Motor neuron (in vitro differentiated cells): ENCODE measurements around the gene RCE1. TPM values are rescaled to one million over a fixed set of nuclear protein-coding genes. Genes with fewer than 3 reads are reported as not detected.

Experiments used
- ATAC-seq, 8 experiments: fragments of 200-7000 bp; cut with Tn5 transposase; replicated peaks in 6 of 8; 2 replicates each; pipeline ENCODE4 v1.8.0; 2021; ENCODE audit warnings: mild to moderate bottlenecking in 8 of 8, moderate library complexity in 8 of 8
- H3K27ac ChIP-seq, 2 donors: fragments of 250-450 bp; sonication (Bioruptor Pico); 2 replicates each; pipeline ENCODE4 v1.9.0; 2021; ENCODE audit warnings: antibody characterized with exemption in 2 of 2, mild to moderate bottlenecking in 2 of 2, moderate library complexity in 1 of 2
- H3K4me1 ChIP-seq, 2 donors: fragments of 250-450 bp; sonication (Bioruptor Pico); replicated peaks in 1 of 2; 2 replicates each; pipeline ENCODE4 v1.6.1; 2021; ENCODE audit warnings: antibody characterized with exemption in 2 of 2, mild to moderate bottlenecking in 2 of 2, moderate library complexity in 1 of 2
- H3K4me3 ChIP-seq, 5 donors: fragments of 250-450 bp; sonication (Bioruptor Pico); 2 replicates each; pipeline ENCODE4 v1.9.0; 2021; ENCODE audit warnings: antibody characterized with exemption in 5 of 5, mild to moderate bottlenecking in 5 of 5, moderate library complexity in 4 of 5
- WGBS, 10 experiments: fragments of 450-650 bp; shearing (Covaris generic); methylation state at CpG; one replicate each; pipeline ENCODE4 v1.0.0; 2022; 5-methylcytosine and 5-hydroxymethylcytosine counted together
- in situ Hi-C, 9 experiments: fragments of 400-800 bp; cut with MboI; loops; one replicate each; pipeline ENCODE4 v1.15.0; 2021; ENCODE audit warnings: low sequenced_read_pairs in 9 of 9, low pct_unique_long_range_greater_than_20kb in 2 of 9; ENCODE audit not compliant: unreplicated experiment in 9 of 9
- total RNA-seq, 8 experiments: library from RNA; unstranded; fragments of 300-600 nt; gene quantifications; 2 replicates each; pipeline versions ENCODE4 v1.2.3 to v1.2.4, GENCODE V29; 2022

The RCE1 gene
- total RNA-seq, 8 experiments from 2014 or later = 11.4 to 21.6 (median 15.4) TPM

- peaks cover 52 to 59% of the 10 kb centered on the region in 2 donors for H3K4me1 ChIP-seq
- no peak overlapping the region for H3K4me3 ChIP-seq
- no peak for ATAC-seq
- in situ Hi-C loops = no loop called here
- no peak overlapping the region for H3K27ac ChIP-seq
- 0 to 95% (median 82%) methylated on average over 1 to 8 of the region's 14 CpGs; no CpG with 5 or more reads in 3 of the 10 experiments for WGBS, 10 experiments
Observed at GRCh38 chr11:66880496-66881450, 37.5 kb downstream of the RCE1 start.

- no peak overlapping the region for H3K4me3 ChIP-seq
- WGBS, 10 experiments = 98 to 100% (median 100%) methylated on average over 1 to 8 of the region's 10 CpGs; no CpG with 5 or more reads in 6 of the 10 experiments
- peaks cover 54 to 56% of the 10 kb centered on the region in 2 donors for H3K4me1 ChIP-seq
- no peak overlapping the region for H3K27ac ChIP-seq
- in situ Hi-C loops = no loop called here
- ATAC-seq = no peak
Observed at GRCh38 chr11:66881451-66881835, 38.2 kb downstream of the RCE1 start.

GRCh38 chr11:66881927-66882452 is 38.7 kb downstream of the RCE1 start:
- WGBS, 10 experiments = 50 to 93% (median 79%) methylated on average over 1 to 5 of the region's 9 CpGs; no CpG with 5 or more reads in 3 of the 10 experiments
- H3K4me1 ChIP-seq = peaks cover 54 to 56% of the 10 kb centered on the region in 2 donors
- peak overlapping the region in 1 of 2 donors; percentile 71 for H3K27ac ChIP-seq
- H3K4me3 ChIP-seq = no peak overlapping the region
- ATAC-seq = peak in 1 of 8 experiments; percentile 9
- in situ Hi-C loops = no loop called here

GRCh38 chr11:66882561-66883015 is 39.3 kb downstream of the RCE1 start:
- peak in 5 of 8 experiments; percentile 18 to 52 (median 41) for ATAC-seq
- Histone ChIP-seq H3K4me1 (peaks cover 54 to 56% of the 10 kb centered on the region in 2 donors), H3K27ac (peak overlapping the region in 1 of 2 donors; percentile 71), H3K4me3 (no peak overlapping the region)
- in situ Hi-C loops = no loop called here
- 71 to 100% (median 85%) methylated on average over 1 to 4 of the region's 14 CpGs; no CpG with 5 or more reads in 6 of the 10 experiments for WGBS, 10 experiments

GRCh38 chr11:66883016-66883965 is 40.0 kb downstream of the RCE1 start:
- in situ Hi-C loops = no loop called here
- ATAC-seq = peak; percentile 30 to 93 (median 76)
- Histone ChIP-seq H3K4me3 (no peak overlapping the region), H3K4me1 (peaks cover 51 to 53% of the 10 kb centered on the region in 2 donors), H3K27ac (peak overlapping the region in 1 of 2 donors; percentile 71)
- WGBS, 10 experiments = 20 to 100% (median 54%) methylated on average over 1 to 11 of the region's 29 CpGs; no CpG with 5 or more reads in 3 of the 10 experiments

GRCh38 chr11:66884443-66884842 is 41.2 kb downstream of the RCE1 start:
- H3K4me3 ChIP-seq = no peak overlapping the region
- H3K27ac ChIP-seq = no peak overlapping the region
- in situ Hi-C loops = no loop called here
- H3K4me1 ChIP-seq = peaks cover 39 to 41% of the 10 kb centered on the region in 2 donors
- no peak for ATAC-seq
- WGBS, 10 experiments = 88 to 100% (median 100%) methylated on average over 1 to 2 of the region's 4 CpGs; no CpG with 5 or more reads in 6 of the 10 experiments

GRCh38 chr11:66885469-66885868 is 42.2 kb downstream of the RCE1 start:
- Histone ChIP-seq H3K4me1 (peaks cover 32 to 34% of the 10 kb centered on the region in 2 donors), H3K27ac (no peak overlapping the region), H3K4me3 (no peak overlapping the region)
- in situ Hi-C loops = no loop called here
- 50 to 100% (median 83%) methylated on average over 1 to 4 of the region's 4 CpGs; no CpG with 5 or more reads in 4 of the 10 experiments for WGBS, 10 experiments
- ATAC-seq = no peak

- Histone ChIP-seq H3K4me3 (no peak overlapping the region), H3K4me1 (peaks cover 28 to 31% of the 10 kb centered on the region in 2 donors), H3K27ac (no peak overlapping the region)
- ATAC-seq = peak in 7 of 8 experiments; percentile 15 to 82 (median 53)
- in situ Hi-C loops = no loop called here
- 20 to 74% (median 56%) methylated on average over 1 to 3 of the region's 11 CpGs; no CpG with 5 or more reads in 6 of the 10 experiments for WGBS, 10 experiments
Observed at GRCh38 chr11:66885950-66886440, 42.8 kb downstream of the RCE1 start.

GRCh38 chr11:66886671-66887221 is 43.5 kb downstream of the RCE1 start:
- in situ Hi-C loops = no loop called here
- 37 to 100% (median 100%) methylated on average over 1 to 3 of the region's 15 CpGs; no CpG with 5 or more reads in 1 of the 10 experiments for WGBS, 10 experiments
- H3K4me1 ChIP-seq = peaks cover 21 to 26% of the 10 kb centered on the region in 2 donors
- no peak overlapping the region for H3K27ac ChIP-seq
- H3K4me3 ChIP-seq = no peak overlapping the region
- ATAC-seq = no peak

- peaks cover 13 to 18% of the 10 kb centered on the region in 2 donors for H3K4me1 ChIP-seq
- no peak for ATAC-seq
- no peak overlapping the region for H3K4me3 ChIP-seq
- 56 to 92% (median 81%) methylated on average over 2 to 11 of the region's 11 CpGs; no CpG with 5 or more reads in 2 of the 10 experiments for WGBS, 10 experiments
- in situ Hi-C loops = no loop called here
- H3K27ac ChIP-seq = no peak overlapping the region
Observed at GRCh38 chr11:66887526-66887925, 44.3 kb downstream of the RCE1 start.

GRCh38 chr11:66888282-66888681 is 45.0 kb downstream of the RCE1 start:
- H3K4me3 ChIP-seq = no peak overlapping the region
- WGBS, 10 experiments = 85 to 100% (median 90%) methylated on average over 1 to 7 of the region's 10 CpGs; no CpG with 5 or more reads in 3 of the 10 experiments
- peaks cover 7 to 11% of the 10 kb centered on the region in 2 donors for H3K4me1 ChIP-seq
- in situ Hi-C loops = no loop called here
- no peak overlapping the region for H3K27ac ChIP-seq
- ATAC-seq = no peak

GRCh38 chr11:66889960-66890359 is 46.7 kb downstream of the RCE1 start:
- WGBS, 10 experiments = 33 to 100% (median 67%) methylated on average over 1 to 7 of the region's 8 CpGs
- Histone ChIP-seq H3K4me1 (peaks cover 4 to 9% of the 10 kb centered on the region in 2 donors), H3K4me3 (no peak overlapping the region), H3K27ac (no peak overlapping the region)
- ATAC-seq = peak in 1 of 8 experiments; percentile 2
- in situ Hi-C loops = no loop called here
